Endodermal cell (in vitro differentiated cells): Measurements from ENCODE around the gene SUSD3. TPM values are rescaled to one million over a fixed set of nuclear protein-coding genes. Genes with fewer than 3 reads are reported as not detected.

Experiments
- DNase-seq: peaks from one replicate; pipeline ENCODE4 v3.0.0-alpha.2; 2017
- H3K27ac ChIP-seq: 2 replicates; pipeline ENCODE4 v1.5.1; 2013; ENCODE audit warnings: mild to moderate bottlenecking, low read depth, low read length, moderate library complexity
- H3K27me3 ChIP-seq: 2 replicates; pipeline ENCODE4 v1.6.1; 2013; ENCODE audit warnings: mild to moderate bottlenecking, low read length, moderate library complexity; ENCODE audit not compliant: insufficient read depth, control insufficient read depth, poor library complexity, severe bottlenecking
- H3K36me3 ChIP-seq: 2 replicates; pipeline ENCODE4 v1.7.0; 2013; ENCODE audit warnings: mild to moderate bottlenecking, low read length, moderate library complexity; ENCODE audit not compliant: control insufficient read depth, insufficient read depth
- H3K4me1 ChIP-seq: one replicate; pipeline ENCODE4 v1.7.0; 2013; ENCODE audit warnings: low read length; ENCODE audit not compliant: control insufficient read depth, insufficient read depth
- H3K4me3 ChIP-seq: 2 replicates; pipeline ENCODE4 v1.5.1; 2013; ENCODE audit warnings: mild to moderate bottlenecking, low read length, moderate library complexity
- H3K9ac ChIP-seq: 2 replicates; pipeline ENCODE4 v1.6.1; 2013; ENCODE audit warnings: mild to moderate bottlenecking, low read length, moderate library complexity; ENCODE audit not compliant: poor library complexity, severe bottlenecking; ENCODE audit errors: extremely low read depth
- H3K9me3 ChIP-seq: 2 replicates; pipeline ENCODE4 v1.6.1; 2013; ENCODE audit warnings: mild to moderate bottlenecking, low read length, moderate library complexity; ENCODE audit not compliant: control insufficient read depth
- H3K27ac Mint-ChIP-seq: 2 replicates; pipeline ENCODE4 v1.8.0; 2020; ENCODE audit warnings: mixed read lengths
- H3K27me3 Mint-ChIP-seq: 2 replicates; pipeline ENCODE4 v1.8.0; 2021; ENCODE audit warnings: mild to moderate bottlenecking, mixed read lengths; ENCODE audit not compliant: insufficient read depth
- H3K36me3 Mint-ChIP-seq: 2 replicates; pipeline ENCODE4 v1.8.0; 2020; ENCODE audit warnings: low read depth, mixed read lengths
- H3K4me1 Mint-ChIP-seq: 2 replicates; pipeline ENCODE4 v1.8.0; 2020; ENCODE audit warnings: mixed read lengths
- H3K4me3 Mint-ChIP-seq: 2 replicates; pipeline ENCODE4 v1.8.0; 2020; ENCODE audit warnings: mild to moderate bottlenecking, moderate library complexity, mixed read lengths
- H3K9me3 Mint-ChIP-seq: 2 replicates; pipeline ENCODE4 v1.8.0; 2020; ENCODE audit warnings: mild to moderate bottlenecking, mixed read lengths
- CTCF ChIP-seq: fragments of 200-600 bp; sonication (generic); conservative IDR thresholded peaks from 2 replicates; pipeline ENCODE4 v1.5.0; 2021; ENCODE audit warnings: antibody characterized with exemption, mild to moderate bottlenecking
- WGBS, 2 experiments: methylation state at CpG; one replicate each; pipeline versions ENCODE4 v1.1.5 to v1.1.7; 2013; ENCODE audit warnings: missing lambda C conversion rate in 2 of 2, mixed read lengths in 1 of 2; ENCODE audit not compliant: insufficient coverage in 1 of 2, insufficient read length in 1 of 2; 5-methylcytosine and 5-hydroxymethylcytosine counted together
- total RNA-seq, 2 donors: library from RNA; stranded (reverse); fragmentation: NEBNext Ultra II Directional in 1 of 2; extraction: Animal tissue kit (Norgen Biotek cat#: 25700) in 1 of 2; gene quantifications; 2 replicates in 1 of 2; 3 replicates in 1 of 2; pipeline ENCODE4 v1.2.1, GENCODE V29; 2021

Gene SUSD3
- total RNA-seq, 2 donors from 2014 or later, result 5.1 to 5.9 TPM

GRCh38 chr9:93061791-93062763 lies 3.6 kb downstream of the SUSD3 start:
- Histone ChIP-seq H3K9ac (no peak overlapping the region), H3K9me3 (no peaks in the 10 kb centered on the region), H3K27ac (no peak overlapping the region), H3K4me1 (no peaks in the 10 kb centered on the region), H3K36me3 (no peaks in the 10 kb centered on the region), H3K4me3 (no peak overlapping the region), H3K27me3 (no peaks in the 10 kb centered on the region)
- Mint-ChIP-seq H3K4me1 (peaks cover 18% of the 10 kb centered on the region), H3K9me3 (no peaks in the 10 kb centered on the region), H3K4me3 (no peak overlapping the region), H3K27me3 (peaks cover 3% of the 10 kb centered on the region), H3K27ac (no peak overlapping the region), H3K36me3 (no peaks in the 10 kb centered on the region)
- 77 to 78% methylated on average over 12 to 19 of the region's 19 CpGs for WGBS, 2 experiments
- DNase-seq, result peak; percentile 74
- peak; percentile 39 for TF ChIP-seq CTCF

GRCh38 chr9:93064392-93065134 lies 6.1 kb downstream of the SUSD3 start:
- Histone ChIP-seq H3K27me3 (no peaks in the 10 kb centered on the region), H3K27ac (no peak overlapping the region), H3K9ac (no peak overlapping the region), H3K4me1 (no peaks in the 10 kb centered on the region), H3K9me3 (no peaks in the 10 kb centered on the region), H3K4me3 (no peak overlapping the region), H3K36me3 (no peaks in the 10 kb centered on the region)
- Mint-ChIP-seq H3K9me3 (no peaks in the 10 kb centered on the region), H3K4me1 (peaks cover 18% of the 10 kb centered on the region), H3K4me3 (no peak overlapping the region), H3K36me3 (no peaks in the 10 kb centered on the region), H3K27me3 (no peaks in the 10 kb centered on the region), H3K27ac (no peak overlapping the region)
- TF ChIP-seq CTCF, result no peak
- WGBS, 2 experiments, result 77 to 87% methylated on average over 9 to 12 of the region's 12 CpGs
- DNase-seq, result peak; percentile 63

GRCh38 chr9:93065135-93065720 lies 6.7 kb downstream of the SUSD3 start:
- no peaks in the 10 kb centered on the region for H3K27me3 Mint-ChIP-seq
- no peaks in the 10 kb centered on the region for H3K27me3 ChIP-seq
- no peak overlapping the region for H3K4me3 Mint-ChIP-seq
- H3K36me3 ChIP-seq, result no peaks in the 10 kb centered on the region
- no peaks in the 10 kb centered on the region for H3K9me3 Mint-ChIP-seq
- no peak for DNase-seq
- H3K36me3 Mint-ChIP-seq, result no peaks in the 10 kb centered on the region
- no peak overlapping the region for H3K4me3 ChIP-seq
- TF ChIP-seq CTCF, result no peak
- H3K4me1 ChIP-seq, result no peaks in the 10 kb centered on the region
- H3K4me1 Mint-ChIP-seq, result peaks cover 15% of the 10 kb centered on the region
- H3K9me3 ChIP-seq, result no peaks in the 10 kb centered on the region
- no peak overlapping the region for H3K27ac Mint-ChIP-seq
- H3K9ac ChIP-seq, result no peak overlapping the region
- no peak overlapping the region for H3K27ac ChIP-seq
- 87 to 92% methylated on average over 9 to 15 of the region's 15 CpGs for WGBS, 2 experiments
